IPS DF 4.7 (cell line): ENCODE data around the gene HEATR1.
"Not testable (repeated sequence)": the region's sequence is repeated elsewhere in the genome, so short reads cannot be mapped to it uniquely, and the experiment has no call there.

Experiments used
- DNase-seq: peaks from one replicate; pipeline ENCODE4 v3.0.0-alpha.2; 2013; ENCODE audit warnings: low spot score; ENCODE audit errors: extremely low read depth

The HEATR1 gene

DNA sequence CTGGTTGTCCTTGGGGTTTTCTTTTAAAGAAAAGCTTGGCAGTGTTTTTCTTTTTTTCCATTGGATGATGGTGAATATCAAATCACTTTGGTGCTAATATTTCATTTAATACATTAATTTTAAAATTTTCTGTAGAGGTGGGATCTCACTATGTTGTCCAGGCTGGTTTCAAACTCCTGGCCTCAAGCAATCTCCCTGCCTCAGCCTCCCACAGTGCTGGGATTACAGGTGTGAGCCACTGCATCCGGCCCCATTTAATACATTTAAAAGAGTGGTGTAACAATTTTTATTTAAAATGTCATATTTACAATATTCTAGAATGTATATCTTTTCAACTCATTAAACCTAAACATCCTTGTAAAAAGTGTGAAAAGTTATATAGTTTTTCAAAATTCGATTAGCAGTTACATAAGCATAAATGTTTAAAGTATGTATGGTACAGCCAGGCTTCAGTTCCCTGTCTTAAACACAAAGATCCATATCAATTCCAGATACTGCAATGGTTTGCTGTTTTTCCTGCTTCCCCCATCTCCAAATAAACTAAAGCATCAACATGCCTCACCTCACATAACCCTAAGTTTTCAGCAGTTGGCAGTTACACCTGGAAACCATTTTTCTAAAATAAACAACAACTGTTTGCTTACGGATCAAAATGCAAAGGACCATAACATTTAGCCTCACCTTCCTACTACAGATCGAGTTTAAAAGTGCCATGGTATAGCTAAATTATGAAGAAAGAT is 89.4 kb downstream of the HEATR1 start:
- no peak for DNase-seq

- no peak for DNase-seq
These were observed 92.4 kb downstream of the HEATR1 start for GRCh38 chr1:236511735-236512418.

DNA sequence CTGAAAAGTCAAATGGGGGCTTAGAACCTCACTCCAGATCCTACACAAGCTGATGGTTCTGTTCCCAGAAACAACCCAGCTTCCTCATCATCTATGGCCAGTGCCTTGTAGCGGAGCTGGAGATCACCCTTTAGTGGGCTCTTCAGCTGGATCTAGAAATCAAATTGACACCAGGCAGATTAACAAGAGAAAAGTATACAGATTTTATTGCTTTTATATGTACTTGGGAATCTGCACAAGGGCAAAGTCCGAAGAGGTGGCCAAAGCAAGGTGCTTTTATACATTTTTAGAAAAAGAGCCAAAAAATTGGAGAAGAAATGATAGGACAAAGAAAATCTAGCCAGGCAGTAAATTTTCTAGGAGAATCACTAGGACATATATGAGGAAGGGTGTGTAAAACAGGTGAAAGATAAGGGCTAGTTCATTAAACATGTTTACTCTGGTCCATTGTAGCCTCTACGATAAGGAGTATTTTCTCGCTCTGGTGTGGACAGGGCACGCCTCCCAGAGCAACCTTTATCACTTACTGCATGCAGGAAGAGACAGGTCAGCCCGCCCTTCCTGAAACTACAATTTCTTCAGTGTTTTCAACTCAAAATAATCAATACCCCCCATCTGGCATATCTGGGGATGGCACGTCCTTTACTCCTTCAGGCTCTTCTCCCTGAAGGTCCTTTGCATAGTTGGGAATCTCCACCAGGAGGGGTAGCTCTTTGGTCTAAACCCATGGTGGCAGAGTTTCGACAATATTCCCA is 94.5 kb downstream of the HEATR1 start:
- DNase-seq = no peak

GRCh38 chr1:236509203-236509602 is 95.1 kb downstream of the HEATR1 start:
- no peak for DNase-seq

- DNase-seq = no peak
These were observed 95.7 kb downstream of the HEATR1 start for GRCh38 chr1:236508593-236509027.

- no peak for DNase-seq
These were observed 97.2 kb downstream of the HEATR1 start for GRCh38 chr1:236507022-236507700.

DNA sequence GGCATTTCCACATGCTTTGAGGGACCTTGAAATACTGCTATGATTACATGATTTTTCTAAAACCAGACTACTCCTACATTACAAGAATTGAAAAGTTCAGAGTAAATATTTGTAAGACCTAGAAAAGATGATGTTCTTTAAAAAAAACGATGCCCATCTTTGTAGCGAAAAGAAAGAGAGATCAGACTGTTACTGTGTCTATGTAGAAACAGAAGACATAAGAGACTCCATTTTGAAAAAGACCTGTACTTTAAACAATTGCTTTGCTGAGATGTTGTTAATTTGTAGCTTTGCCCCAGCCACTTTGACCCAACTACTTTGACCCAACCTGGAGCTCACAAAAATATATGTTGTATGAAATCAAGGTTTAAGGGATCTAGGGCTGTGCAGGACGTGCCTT is 100.0 kb downstream of the HEATR1 start:
- DNase-seq = not testable (repeated sequence)

DNA sequence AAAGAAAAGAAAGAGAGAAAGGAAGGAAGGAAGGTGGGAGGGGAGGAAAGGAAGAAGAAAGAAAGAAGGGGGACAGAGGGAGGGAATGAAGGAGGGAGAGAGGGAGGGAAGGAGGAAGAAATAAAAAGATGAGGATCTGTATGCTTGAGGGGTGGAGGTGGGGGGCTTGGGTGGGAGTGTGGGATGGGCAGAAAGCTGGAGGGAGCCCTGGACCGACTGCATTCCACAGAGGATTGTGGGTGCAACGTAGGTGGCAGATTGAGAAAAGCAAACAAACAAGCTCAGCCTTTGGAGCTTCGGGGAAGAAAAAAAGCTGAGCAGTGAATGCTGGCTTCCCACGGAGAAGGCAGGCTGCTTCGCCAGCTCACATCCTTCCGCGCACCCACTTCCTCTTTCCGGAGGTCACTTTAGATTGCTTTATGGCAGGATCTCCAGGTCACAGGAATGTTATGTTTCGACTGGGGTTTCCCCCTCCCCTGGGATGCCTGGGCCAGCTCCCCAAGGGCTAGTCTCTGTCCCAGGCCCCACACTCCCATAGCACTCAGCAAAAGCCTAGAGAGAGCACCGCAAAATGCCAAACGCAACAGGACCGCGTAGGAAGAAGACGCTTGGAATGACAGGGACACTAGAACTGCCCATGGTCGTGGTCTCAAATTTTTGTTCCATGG is 101.2 kb downstream of the HEATR1 start:
- peak; percentile 64 for DNase-seq

- no peak for DNase-seq
These were observed 101.7 kb downstream of the HEATR1 start for GRCh38 chr1:236502579-236502971.

DNA sequence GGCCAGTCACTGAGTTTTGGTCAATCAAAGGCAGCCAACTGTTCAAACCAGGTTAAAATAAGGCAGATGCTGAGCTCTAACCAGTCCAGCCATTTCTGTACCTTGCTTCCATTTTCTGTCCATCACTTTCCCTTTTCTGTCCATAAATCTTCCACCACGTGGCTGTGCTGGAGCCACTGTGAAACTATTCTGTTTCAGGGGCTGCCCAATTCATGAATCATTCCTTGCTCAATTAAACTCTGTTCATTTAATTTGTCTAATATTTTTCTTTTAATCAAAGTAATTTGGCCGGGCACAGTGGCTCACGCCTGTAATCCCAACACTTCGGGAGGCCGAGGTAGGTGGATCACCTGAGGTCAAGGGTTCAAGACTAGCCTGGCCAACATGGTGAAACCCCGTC is 103.2 kb downstream of the HEATR1 start:
- DNase-seq = no peak
